Breast epithelium (tissue), 3 donors: ENCODE data around the gene SLC2A13.

Source experiments
- CTCF ChIP-seq, 3 donors: fragments of 450-650 bp; IDR thresholded peaks; one replicate each; pipeline ENCODE4 v1.5.1; 2016 to 2017; ENCODE audit warnings: antibody characterized with exemption in 3 of 3, mild to moderate bottlenecking in 3 of 3, moderate library complexity in 3 of 3
- POLR2A ChIP-seq: fragments of 450-650 bp; IDR thresholded peaks from one replicate; pipeline ENCODE4 v1.6.1; 2016; ENCODE audit warnings: antibody characterized with exemption, mild to moderate bottlenecking, moderate library complexity

GRCh38 chr12:39798429-39798828, 307.5 kb downstream of the SLC2A13 start:
- no peak for TF ChIP-seq CTCF (IDR thresholded peaks at IDR 0.05)
- TF ChIP-seq POLR2A, result no peak
